GM12801 (cell line): ENCODE measurements around the gene RBMS2.

Experiments
- CTCF ChIP-seq: IDR thresholded peaks from one replicate; pipeline ENCODE4 v1.5.1; 2011; ENCODE audit warnings: control low read depth; ENCODE audit not compliant: insufficient read length; ENCODE audit errors: extremely low read depth

The RBMS2 gene

GRCh38 chr12:56520048-56520447 lies 1.6 kb upstream of the RBMS2 start:
- no peak for TF ChIP-seq CTCF

- no peak for TF ChIP-seq CTCF
Observed at GRCh38 chr12:56520506-56520905, 1.1 kb upstream of the RBMS2 start.

- TF ChIP-seq CTCF, result no peak
Observed at GRCh38 chr12:56521209-56521589, 421 bp upstream of the RBMS2 start.

GRCh38 chr12:56522411-56523193 lies 982 bp downstream of the RBMS2 start:
- no peak for TF ChIP-seq CTCF

- no peak for TF ChIP-seq CTCF
Observed at GRCh38 chr12:56528846-56529245, 7.2 kb downstream of the RBMS2 start.

- no peak for TF ChIP-seq CTCF
Observed at GRCh38 chr12:56529656-56530055, 8.0 kb downstream of the RBMS2 start.

- no peak for TF ChIP-seq CTCF
Observed at GRCh38 chr12:56530390-56531055, 8.9 kb downstream of the RBMS2 start.
